OCI-LY1 (cell line): Measurements from ENCODE around the gene CYP2W1.

ENCODE experiments used
- H2AFZ ChIP-seq: fragments of 200-600 bp; sonication (generic), shearing (Covaris generic); 2 replicates; pipeline ENCODE4 v1.6.0; 2014; ENCODE audit warnings: antibody characterized with exemption, mild to moderate bottlenecking, low read length
- H3F3A ChIP-seq: fragments of 200-600 bp; sonication (generic), shearing (Covaris generic); 2 replicates; pipeline ENCODE4 v1.6.0; 2014; ENCODE audit warnings: mild to moderate bottlenecking, antibody characterized with exemption, low read length, moderate library complexity; ENCODE audit not compliant: insufficient read depth
- H3K27ac ChIP-seq: fragments of 200-600 bp; sonication (generic); 2 replicates; pipeline ENCODE4 v1.5.1; 2014; ENCODE audit warnings: low read length, mixed run types, mild to moderate bottlenecking, low read depth; ENCODE audit not compliant: poor library complexity, severe bottlenecking
- H3K27me3 ChIP-seq: fragments of 200-600 bp; sonication (generic); 2 replicates; pipeline ENCODE4 v1.6.0; 2014; ENCODE audit warnings: antibody characterized with exemption, mild to moderate bottlenecking, low read length, moderate library complexity; ENCODE audit not compliant: insufficient read depth
- H3K36me3 ChIP-seq: fragments of 200-600 bp; sonication (generic); 2 replicates; pipeline ENCODE4 v1.6.1; 2014; ENCODE audit warnings: mild to moderate bottlenecking, antibody characterized with exemption, low read length, moderate library complexity, mixed read lengths; ENCODE audit not compliant: insufficient read depth
- H3K4me1 ChIP-seq: fragments of 200-600 bp; sonication (generic); 2 replicates; pipeline ENCODE4 v1.5.1; 2014; ENCODE audit warnings: mild to moderate bottlenecking, low read length, moderate library complexity; ENCODE audit not compliant: insufficient read depth, severe bottlenecking
- H3K4me2 ChIP-seq: fragments of 200-600 bp; sonication (generic), shearing (Covaris generic); 2 replicates; pipeline ENCODE4 v1.6.1; 2014; ENCODE audit warnings: low read length
- H3K4me3 ChIP-seq: fragments of 200-600 bp; sonication (generic); 2 replicates; pipeline ENCODE4 v1.5.1; 2014; ENCODE audit warnings: low read length, low read depth, mild to moderate bottlenecking, mixed read lengths; ENCODE audit not compliant: poor library complexity, severe bottlenecking
- H3K79me2 ChIP-seq: fragments of 200-600 bp; shearing (Covaris generic); 2 replicates; pipeline ENCODE4 v1.6.1; 2016; ENCODE audit warnings: mixed run types, low read length, mixed read lengths; ENCODE audit not compliant: insufficient read depth
- H3K9ac ChIP-seq: fragments of 200-600 bp; sonication (generic), shearing (Covaris generic); 2 replicates; pipeline ENCODE4 v1.6.1; 2014; ENCODE audit warnings: mild to moderate bottlenecking, low read length, mixed read lengths
- H3K9me2 ChIP-seq: fragments of 200-600 bp; sonication (generic), shearing (Covaris generic); 2 replicates; pipeline ENCODE4 v1.6.1; 2014; ENCODE audit warnings: low read depth, mild to moderate bottlenecking, low read length, mixed read lengths
- H3K9me3 ChIP-seq: fragments of 200-600 bp; shearing (Covaris generic); 2 replicates; pipeline ENCODE4 v1.6.1; 2014; ENCODE audit warnings: low read length, mixed read lengths
- H4K20me1 ChIP-seq: fragments of 200-600 bp; sonication (generic), shearing (Covaris generic); 2 replicates; pipeline ENCODE4 v1.6.0; 2016; ENCODE audit warnings: mild to moderate bottlenecking, low read length; ENCODE audit not compliant: insufficient read depth
- EZH2 ChIP-seq: fragments of 200-600 bp; sonication (generic), shearing (Covaris generic); IDR thresholded peaks from 2 replicates; pipeline ENCODE4 v1.8.0; 2017; ENCODE audit warnings: borderline replicate concordance, mixed run types, mild to moderate bottlenecking, antibody characterized with exemption, low read length, moderate library complexity, mixed read lengths
- TF ChIP-seq, protein P1 (sequence below): fragments of 200-600 bp; sonication (generic), shearing (Covaris generic); IDR thresholded peaks from 2 replicates; pipeline ENCODE4 v1.5.1; 2017; ENCODE audit warnings: mild to moderate bottlenecking, antibody characterized with exemption, low read length, moderate library complexity, mixed read lengths

Gene CYP2W1

DNA sequence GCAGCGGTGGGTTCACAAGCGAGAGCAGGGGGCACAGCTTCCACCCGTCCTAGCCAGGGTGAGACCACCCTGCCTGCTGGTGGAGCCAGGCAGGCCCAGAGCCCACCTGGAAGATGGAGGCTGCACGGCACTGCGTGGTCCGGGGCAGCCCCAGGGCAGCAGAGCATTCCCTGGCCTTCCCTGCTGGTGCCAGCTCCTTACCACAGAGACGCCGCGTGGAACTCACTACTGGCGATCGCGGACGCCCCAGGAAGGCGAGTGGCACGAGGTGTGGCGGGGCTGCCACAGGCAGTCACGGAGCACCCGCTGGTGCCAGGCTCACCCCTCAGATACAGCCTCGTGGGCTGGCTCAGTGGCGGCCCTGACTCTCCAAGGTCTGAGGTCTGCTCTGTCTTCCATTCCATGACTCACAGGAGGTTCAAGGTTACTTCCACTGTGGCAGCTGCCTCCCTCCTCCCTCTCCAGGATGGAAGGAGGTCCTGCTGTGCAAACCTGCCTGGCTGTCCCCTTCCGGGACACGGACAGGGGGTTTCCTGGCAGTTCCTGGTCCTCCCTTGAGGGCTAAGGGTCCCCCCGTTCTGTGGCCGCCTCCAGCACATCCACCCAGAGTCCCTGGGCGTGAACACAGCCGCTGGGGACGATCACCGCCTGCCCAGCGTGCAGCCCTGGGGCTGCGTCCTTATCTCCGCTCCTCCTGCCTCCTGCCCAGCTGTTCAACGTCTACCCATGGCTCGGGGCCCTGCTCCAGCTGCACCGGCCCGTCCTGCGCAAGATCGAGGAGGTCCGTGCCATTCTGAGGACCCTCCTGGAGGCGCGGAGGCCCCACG, 3.1 kb downstream of the CYP2W1 start:
- H3K4me3 ChIP-seq, result no peak overlapping the region
- H3K9me3 ChIP-seq, result no peaks in the 10 kb centered on the region
- no peak for TF ChIP-seq EZH2
- TF ChIP-seq, protein P1, sequence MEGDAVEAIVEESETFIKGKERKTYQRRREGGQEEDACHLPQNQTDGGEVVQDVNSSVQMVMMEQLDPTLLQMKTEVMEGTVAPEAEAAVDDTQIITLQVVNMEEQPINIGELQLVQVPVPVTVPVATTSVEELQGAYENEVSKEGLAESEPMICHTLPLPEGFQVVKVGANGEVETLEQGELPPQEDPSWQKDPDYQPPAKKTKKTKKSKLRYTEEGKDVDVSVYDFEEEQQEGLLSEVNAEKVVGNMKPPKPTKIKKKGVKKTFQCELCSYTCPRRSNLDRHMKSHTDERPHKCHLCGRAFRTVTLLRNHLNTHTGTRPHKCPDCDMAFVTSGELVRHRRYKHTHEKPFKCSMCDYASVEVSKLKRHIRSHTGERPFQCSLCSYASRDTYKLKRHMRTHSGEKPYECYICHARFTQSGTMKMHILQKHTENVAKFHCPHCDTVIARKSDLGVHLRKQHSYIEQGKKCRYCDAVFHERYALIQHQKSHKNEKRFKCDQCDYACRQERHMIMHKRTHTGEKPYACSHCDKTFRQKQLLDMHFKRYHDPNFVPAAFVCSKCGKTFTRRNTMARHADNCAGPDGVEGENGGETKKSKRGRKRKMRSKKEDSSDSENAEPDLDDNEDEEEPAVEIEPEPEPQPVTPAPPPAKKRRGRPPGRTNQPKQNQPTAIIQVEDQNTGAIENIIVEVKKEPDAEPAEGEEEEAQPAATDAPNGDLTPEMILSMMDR, result no peak
- H4K20me1 ChIP-seq, result no peaks in the 10 kb centered on the region
- no peaks in the 10 kb centered on the region for H3K9me2 ChIP-seq
- no peaks in the 10 kb centered on the region for H3F3A ChIP-seq
- no peak overlapping the region for H3K4me2 ChIP-seq
- peaks cover 4% of the 10 kb centered on the region for H3K4me1 ChIP-seq
- H3K36me3 ChIP-seq, result no peaks in the 10 kb centered on the region
- H3K79me2 ChIP-seq, result no peaks in the 10 kb centered on the region
- no peak overlapping the region for H3K27ac ChIP-seq
- no peak overlapping the region for H3K9ac ChIP-seq
- no peak overlapping the region for H2AFZ ChIP-seq
- 0 out of 2 replicates have a peak, but pooled peaks cover 7% of the 10 kb centered on the region for H3K27me3 ChIP-seq

DNA sequence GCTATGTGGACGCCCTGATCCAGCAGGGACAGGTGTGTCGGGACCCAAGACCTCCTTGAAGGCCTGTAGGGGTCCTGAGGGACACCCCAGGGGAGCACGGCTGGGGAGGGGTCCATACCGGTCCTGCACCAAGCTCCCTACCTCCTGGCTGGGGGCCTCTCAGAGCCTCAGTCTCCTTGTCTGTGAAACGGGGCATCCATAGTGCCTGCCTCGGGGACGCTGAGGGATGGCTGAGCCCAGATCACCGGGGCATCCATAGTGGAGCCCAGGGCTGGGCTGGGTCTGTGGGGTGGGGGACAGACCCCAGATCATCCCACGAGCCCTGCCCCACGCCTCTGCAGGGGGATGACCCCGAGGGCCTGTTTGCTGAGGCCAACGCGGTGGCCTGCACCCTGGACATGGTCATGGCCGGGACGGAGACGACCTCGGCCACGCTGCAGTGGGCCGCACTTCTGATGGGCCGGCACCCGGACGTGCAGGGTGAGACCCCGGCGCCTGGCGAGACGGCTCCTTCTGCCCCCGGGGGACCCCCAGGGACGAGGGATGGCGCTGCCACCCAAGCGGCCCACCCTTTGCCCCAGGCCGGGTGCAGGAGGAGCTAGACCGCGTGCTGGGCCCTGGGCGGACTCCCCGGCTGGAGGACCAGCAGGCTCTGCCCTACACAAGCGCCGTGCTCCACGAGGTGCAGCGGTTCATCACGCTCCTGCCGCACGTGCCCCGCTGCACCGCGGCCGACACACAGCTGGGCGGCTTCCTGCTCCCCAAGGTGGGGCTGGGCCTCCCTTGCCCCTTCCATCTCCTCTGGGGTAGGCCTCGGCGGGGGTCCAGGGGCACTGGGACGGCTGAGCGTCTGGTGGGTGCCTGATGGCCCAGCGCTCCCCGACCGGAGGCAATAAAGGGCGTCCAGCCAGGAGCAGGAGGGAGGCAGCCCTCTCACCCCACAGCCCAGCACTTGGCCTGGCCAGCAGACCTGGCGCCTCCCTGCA, 4.1 kb downstream of the CYP2W1 start:
- H3K79me2 ChIP-seq, result no peaks in the 10 kb centered on the region
- H3K27ac ChIP-seq, result no peak overlapping the region
- no peak overlapping the region for H3K4me3 ChIP-seq
- H3F3A ChIP-seq, result no peaks in the 10 kb centered on the region
- no peak overlapping the region for H2AFZ ChIP-seq
- no peaks in the 10 kb centered on the region for H3K36me3 ChIP-seq
- H3K4me1 ChIP-seq, result peaks cover 14% of the 10 kb centered on the region
- TF ChIP-seq EZH2, result no peak
- TF ChIP-seq, protein P1, result no peak
- H3K9ac ChIP-seq, result no peak overlapping the region
- no peak overlapping the region; the same call in 1 of the 2 replicates for H3K4me2 ChIP-seq
- no peaks in the 10 kb centered on the region for H4K20me1 ChIP-seq
- H3K27me3 ChIP-seq, result 0 out of 2 replicates have a peak, but pooled peaks cover 7% of the 10 kb centered on the region
- no peaks in the 10 kb centered on the region for H3K9me2 ChIP-seq
- H3K9me3 ChIP-seq, result no peaks in the 10 kb centered on the region

GRCh38 chr7:987909-988308, 4.9 kb downstream of the CYP2W1 start:
- Histone ChIP-seq H2AFZ (no peak overlapping the region), H3K9ac (no peak overlapping the region), H3K27me3 (0 out of 2 replicates have a peak, but pooled peaks cover 7% of the 10 kb centered on the region), H3K9me2 (no peaks in the 10 kb centered on the region), H3K36me3 (no peaks in the 10 kb centered on the region), H4K20me1 (no peaks in the 10 kb centered on the region), H3K79me2 (no peaks in the 10 kb centered on the region), H3K4me2 (no peak overlapping the region; the same call in 1 of the 2 replicates), H3K4me1 (peaks cover 22% of the 10 kb centered on the region), H3K9me3 (no peaks in the 10 kb centered on the region), H3F3A (no peaks in the 10 kb centered on the region), H3K4me3 (no peak overlapping the region), H3K27ac (no peak overlapping the region)
- TF ChIP-seq, protein P1, result no peak
- TF ChIP-seq EZH2, result no peak
